Right lung (tissue), 5 donors: ENCODE measurements around the gene CUEDC2. TPM values are rescaled to one million over a fixed set of nuclear protein-coding genes. Genes with fewer than 3 reads are reported as not detected.
A peak's percentile ranks its signal among the peaks of the same experiment; 100 is the strongest.

ENCODE experiments used
- DNase-seq, 2 donors: peaks; one replicate each; pipeline ENCODE4 v3.0.0-alpha.2; 2013
- polyA plus RNA-seq, 5 donors: library from polyadenylated mRNA; unstranded; fragments of 120-200 nt; gene quantifications; one replicate each; pipeline versions ENCODE4 v1.2.1 to v1.2.3, GENCODE V29; 2013; ENCODE audit warnings: inconsistent platforms in 1 of 5, low replicate concordance in 1 of 5; ENCODE audit not compliant: insufficient read length in 5 of 5, insufficient read depth in 1 of 5

CUEDC2 gene
- polyA plus RNA-seq, 5 donors: 58.7 to 90.0 (median 70.6) TPM

DNA sequence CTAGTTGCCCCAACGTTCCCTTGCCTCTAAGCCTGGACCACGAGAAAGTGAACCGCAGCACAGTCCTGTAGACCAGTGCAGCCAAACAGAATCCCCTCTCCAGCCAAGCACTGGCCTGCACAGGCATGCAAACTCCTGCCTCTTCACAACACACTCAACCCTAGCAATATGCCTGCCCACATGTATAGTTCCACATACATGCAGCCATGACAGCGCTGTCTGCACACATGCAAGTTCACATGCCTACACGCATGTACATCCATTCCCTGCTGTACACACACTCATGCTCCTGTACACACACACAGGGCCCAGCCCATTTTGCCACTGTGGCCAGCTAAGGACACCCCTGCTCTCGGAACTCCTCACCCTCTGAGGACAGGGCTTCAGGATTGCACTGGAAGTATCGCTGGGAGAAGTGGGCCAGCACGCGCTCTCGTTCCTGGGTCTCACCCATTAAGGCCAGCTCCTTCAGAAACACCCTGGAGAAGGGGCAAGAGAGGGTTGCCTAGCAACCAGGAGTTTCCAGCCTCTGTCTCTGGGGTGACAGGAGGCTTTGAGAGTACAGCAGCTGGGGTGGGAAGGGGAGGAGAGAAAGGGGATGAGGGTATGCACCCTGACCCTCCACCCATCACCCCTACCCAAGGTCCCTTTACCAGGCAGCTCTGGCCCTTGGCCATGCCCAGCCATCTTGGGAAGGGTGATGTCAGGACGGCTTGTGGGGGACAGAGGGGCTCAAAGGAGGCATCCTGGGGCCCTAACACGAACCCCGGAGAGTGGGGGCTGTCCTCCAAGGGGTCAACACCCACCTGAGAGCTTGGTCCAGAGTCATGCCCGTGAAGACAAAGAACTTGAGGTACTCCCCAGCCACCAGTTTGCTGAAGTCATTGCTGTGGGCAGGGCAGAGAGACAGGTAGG is 20.8 kb downstream of the CUEDC2 start:
- DNase-seq: no peak

DNA sequence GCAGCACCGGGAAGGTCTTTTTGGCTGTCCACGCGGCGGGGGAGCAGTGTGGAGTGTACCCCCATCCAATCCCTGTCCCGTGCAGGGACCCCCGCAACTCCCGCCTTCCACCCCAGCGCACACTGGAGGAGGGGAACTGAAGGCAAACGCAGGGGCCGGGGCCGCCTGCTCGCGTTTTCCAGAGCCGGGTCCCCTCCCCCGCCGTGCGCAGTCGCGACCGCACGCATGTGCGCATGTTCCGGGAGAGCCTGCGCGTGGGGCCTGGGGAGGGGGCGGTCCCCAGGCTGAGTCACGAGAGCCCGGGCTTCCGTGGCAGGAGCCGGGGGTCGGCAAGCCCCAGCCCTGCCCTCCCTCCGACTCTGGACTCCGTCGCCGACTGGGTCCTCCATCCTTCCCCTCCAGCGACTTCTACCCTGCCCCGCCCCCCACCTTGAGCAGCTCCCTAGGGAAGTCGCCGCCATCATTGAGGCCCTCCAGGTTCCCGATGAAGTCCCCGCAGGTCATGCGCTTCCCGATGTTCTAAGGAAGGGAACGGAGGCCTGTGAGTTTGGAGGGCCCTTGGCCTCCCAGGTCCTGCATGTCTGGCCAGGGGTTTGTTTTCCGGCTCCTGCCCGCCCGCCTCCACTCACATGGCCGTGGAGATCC is 21.8 kb downstream of the CUEDC2 start:
- DNase-seq: no peak

DNA sequence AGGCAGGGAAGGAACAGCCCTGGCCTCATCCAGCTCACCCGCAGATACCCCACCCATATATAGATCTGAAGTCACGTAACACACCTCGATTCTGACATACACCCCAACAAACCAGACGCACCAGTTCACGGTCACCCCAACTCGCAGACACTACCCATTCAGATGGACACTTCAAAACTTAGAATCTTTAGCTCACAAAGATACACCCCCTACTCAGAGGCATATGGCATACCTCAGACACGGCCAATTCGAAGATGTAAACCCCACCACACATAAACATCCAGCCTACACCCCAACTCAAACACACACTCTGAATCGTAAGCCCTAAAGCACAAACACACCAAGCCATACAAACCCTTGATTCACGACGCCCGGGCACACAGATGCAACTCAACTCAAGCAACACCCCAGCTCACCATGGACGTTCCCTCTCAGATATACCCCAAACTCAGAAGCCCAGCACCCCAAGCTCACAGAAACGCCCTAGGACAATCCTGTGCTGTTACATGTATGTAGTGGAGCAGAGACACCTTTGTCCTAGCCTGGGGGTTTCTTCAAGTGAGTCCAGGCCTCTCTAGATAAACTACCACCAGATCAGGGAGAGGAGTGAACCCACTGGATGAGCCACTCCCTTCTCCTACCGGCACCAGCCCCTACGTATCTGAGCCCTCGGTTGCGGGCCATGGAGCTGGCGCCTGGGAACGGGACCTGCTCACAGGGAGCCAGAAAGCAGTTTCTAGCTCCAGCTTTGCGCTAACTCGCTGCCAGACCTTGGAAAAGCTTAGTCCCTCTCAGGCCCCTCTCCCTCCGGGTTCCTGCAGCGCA is 22.6 kb downstream of the CUEDC2 start:
- no peak for DNase-seq

DNA sequence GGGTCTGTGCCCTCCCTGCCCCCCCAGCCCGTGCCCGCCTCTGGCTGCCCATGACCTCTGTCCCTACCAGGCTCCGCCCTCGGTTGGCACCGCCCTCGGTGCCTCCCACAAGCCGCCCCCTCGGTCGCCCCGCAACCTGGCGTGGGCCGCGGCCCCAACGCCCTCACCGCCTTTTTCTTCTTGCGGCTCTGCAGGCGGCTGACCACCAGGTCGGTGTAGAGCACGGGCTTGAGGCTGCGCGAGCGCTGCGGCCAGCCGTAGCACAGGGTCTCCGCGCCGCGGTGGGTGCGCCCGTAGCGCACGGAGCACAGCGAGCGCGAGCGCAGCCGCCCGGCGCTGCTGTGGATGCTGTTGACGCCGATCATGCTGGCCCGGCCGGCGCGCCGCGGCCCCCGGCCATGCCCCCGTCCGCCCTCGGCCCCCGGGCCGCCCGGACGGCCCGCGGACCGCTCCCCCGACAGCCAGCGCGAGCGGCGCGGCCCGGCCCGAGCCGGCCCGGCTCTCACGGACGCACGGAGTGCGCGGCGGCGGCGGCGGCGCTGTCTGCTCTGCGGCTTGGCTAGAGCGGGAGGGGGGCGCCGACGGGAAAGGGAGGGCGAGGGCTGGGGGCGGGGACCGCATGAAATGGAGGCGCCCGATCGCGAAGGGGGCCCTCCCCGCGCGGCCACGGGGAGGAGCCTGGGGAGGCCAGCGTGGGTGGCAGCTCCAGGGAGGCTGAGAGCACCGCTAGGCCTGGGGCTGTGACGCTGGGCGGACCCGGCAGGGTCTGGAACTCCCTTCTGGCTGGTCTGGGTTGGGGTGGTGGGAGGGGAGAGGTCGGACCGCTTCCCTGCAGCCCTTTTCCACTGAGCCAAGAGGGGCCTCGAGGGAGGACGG is 23.4 kb downstream of the CUEDC2 start:
- DNase-seq: peak; percentile 72 to 78

DNA sequence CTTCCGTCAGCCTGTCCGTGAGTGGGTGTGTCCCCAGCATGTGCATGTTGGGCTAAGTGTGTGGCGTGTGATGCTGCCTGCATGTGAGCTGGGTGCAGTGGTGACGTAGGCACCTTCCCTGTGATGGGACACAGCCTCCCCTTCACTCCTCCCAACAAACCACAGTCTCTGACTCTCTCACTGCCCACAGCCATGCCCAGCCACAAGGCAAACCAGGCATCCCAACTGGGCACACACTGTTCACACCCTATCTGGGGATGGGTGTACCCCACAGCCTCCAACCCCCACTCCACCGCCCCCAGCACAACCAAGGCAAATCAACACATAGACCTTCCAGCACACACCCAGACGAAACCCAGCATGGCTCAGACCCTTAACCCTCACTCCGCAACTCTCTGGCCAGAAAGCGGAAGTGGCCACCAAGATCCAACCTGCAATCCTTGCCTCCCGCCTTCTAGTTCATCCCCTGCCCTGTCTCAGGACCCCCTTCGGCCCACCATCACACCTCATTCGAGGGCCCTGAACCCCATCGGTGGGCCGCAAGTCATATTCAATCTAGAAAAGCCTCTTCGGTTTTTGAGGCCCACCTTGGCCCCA is 24.1 kb downstream of the CUEDC2 start:
- no peak for DNase-seq

DNA sequence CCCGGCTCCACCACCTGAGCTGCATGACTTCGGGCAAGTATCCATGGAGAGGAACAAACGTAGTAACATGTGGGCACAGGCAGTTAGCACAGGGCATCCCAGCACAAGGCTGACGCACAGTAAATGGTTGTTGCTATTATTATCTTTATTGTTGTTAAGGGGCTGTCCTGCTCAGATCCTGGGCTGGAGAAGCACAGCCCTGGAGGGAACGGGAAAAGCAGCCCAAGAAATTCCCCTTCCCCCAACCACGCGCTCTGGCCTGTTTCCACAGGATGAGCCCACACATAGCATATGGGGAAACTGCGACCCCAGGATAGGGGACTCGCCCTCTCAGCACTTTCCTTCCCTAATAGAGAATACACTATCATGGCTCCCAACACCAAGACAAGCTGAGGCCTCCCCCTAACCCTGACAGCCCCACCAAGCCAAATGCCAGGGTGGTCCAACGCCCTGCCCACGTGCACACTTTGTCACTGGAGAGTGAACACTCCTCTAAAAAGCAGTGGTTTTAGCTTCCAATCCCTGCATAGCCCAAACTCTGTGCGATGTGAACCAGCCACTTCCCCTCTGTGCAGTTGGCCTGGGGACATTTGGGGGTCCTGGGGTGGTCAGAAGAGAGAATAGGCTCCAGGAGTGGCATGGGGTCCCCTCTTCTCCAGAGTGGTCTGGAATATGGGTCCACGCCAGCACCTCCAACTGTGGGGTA is 24.8 kb downstream of the CUEDC2 start:
- DNase-seq: no peak

DNA sequence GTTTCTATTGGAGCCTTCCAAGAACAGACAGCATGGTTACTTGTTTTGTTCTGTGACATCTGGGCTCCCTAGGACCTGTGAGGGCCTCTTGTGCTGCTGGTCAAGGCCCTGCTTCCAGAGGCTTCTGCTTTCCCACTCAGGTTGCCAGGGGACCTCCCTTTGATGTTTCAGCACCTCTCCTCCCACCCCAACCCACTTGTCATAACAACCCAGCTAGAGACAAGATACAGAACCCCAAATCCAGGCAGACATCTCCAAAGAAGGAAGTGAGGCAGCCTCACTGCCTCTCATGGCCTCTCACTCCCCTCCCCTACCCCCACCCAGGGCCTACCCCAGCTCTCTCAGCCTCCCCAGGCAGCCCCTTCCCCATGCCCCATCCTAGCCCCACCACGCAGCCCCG is 25.6 kb downstream of the CUEDC2 start:
- no peak for DNase-seq

DNA sequence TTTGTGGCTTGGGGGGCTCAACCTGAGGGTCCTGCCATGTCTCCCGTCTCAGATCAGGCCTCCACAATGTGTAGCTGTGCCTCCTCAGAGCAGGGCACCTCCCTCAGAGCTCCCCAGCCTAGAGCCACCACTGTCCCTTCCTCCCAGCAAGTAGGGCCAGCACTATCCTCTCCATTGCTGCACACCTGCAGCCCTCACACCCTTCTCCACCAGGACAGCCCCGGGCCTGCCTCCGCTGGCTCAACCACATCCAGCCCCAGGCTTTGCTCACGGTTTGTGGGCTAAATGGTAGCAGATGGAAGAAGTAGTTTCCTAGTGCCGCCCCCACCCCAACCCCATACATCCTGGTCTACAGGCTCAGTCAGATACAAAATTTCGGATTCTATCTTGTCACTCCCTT is 26.7 kb downstream of the CUEDC2 start:
- no peak for DNase-seq

DNA sequence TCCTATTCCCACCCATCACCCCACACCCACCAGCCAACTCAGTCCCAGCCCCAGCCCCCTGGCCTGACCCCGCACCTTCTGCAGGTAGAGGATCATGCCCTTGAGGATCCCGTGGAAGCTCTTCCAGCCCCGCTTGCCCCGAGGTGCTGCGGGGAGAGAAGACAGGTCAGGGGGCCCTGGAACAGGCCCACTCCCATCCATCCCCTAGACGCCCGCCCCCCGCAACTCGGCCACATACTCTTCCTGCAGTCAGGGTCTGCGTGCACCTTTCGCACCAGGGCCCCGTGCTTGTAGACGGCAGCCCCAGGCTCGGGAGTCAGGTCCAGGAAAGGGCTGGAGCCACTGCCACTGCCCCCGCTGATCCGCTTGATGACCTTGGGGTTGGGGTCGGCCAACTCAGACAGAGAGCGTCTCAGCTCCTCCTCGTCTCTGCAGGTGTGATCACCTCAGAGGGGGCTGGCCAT is 27.2 kb downstream of the CUEDC2 start:
- DNase-seq: no peak

DNA sequence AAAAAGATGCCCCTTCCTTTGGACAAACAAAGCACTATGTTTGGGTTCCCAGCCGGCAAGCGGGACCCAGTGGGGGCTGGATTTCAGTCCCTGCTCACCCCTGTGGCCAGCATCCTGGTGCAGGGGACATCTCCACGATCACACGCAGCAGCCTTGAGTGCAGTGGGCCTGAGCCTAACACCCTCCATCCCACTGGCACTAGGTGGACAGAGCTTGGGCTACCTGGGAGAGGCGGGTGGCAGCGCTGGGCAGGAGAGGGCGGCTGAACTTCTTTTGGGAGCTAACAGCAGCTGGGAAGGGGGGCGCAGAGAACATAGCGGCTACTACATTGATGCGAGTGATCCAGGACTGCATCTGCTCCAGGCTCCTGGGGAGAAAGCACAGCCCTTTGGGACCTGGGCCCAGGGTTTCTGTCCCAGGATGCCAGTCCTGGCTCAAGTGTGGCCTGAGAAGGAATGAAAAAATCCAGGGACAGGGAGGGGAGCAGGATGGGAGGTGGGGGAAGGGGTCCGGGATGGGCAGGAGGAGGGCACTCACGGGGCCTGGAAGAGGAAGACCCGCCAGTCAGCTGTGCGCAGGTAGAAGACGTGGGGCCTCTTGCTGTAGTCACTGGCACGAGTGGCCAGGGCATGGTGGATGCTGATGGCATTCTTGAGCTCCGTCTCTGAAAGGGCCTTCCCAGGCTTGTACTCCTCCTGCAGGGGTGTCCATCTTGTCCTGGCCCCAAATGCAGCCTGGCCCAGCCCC is 27.8 kb downstream of the CUEDC2 start:
- DNase-seq: no peak

DNA sequence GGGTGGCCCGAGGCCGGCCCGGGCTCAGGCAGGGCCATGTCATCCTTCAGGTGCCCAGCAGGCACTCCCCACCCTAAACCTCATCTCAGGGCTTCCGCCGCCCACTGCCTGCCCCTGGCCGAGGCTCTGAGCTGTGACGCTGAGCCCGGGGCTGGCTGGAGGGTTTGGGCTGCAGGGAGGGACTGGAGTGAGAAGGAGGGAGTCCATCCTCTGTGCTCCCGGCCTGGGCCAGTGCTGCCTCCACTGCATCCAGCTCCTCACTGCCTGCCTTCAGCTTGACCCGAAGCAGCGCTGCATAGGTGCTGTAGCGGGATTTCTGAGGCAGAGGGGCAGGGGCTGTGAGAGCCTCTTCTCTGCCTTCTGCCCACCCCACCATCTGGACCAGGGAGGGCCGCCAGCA is 29.3 kb downstream of the CUEDC2 start:
- no peak for DNase-seq

DNA sequence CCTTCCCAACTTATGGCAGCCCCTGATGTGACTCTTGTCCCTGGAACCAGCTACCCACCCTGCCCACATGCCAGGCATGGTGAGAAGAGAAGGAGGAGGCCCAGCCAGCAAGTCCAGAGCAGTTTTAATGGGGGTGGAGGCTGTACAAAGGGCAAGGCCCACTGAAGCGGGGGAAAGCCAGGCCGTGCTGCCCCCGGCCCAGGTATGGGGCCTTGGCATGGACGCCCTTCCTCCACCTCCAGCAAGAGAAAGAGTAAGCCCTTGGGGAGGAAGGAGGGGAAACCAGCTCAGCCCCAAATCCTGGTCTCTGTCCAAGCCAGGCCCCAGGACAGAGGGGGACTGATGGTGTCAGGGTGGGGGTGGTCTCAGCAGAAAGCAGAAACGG is 29.9 kb downstream of the CUEDC2 start:
- no peak for DNase-seq

DNA sequence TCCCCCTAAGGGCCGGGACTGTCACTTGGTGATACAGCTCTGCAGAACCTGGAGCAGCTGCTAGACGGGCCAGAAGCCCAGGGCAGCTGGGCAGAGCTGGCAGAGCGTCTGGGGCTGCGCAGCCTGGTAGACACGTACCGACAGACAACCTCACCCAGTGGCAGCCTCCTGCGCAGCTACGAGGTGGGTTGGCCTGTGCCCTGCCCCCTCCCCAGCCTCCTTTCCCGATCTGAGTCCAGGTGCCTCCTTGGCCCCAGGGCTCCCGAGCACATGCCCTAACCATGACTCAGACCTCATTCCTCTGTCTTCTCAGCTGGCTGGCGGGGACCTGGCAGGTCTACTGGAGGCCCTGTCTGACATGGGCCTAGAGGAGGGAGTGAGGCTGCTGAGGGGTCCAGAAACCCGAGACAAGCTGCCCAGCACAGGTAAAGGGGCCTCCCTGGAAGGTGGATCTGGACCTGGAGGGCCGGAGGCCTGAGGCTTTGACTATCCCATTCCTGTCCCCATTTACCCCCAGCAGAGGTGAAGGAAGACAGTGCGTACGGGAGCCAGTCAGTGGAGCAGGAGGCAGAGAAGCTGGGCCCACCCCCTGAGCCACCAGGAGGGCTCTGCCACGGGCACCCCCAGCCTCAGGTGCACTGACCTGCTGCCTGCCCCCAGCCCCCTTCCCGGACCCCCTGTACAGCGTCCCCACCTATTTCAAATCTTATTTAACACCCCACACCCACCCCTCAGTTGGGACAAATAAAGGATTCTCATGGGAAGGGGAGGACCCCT is 30.5 kb downstream of the CUEDC2 start:
- no peak for DNase-seq

DNA sequence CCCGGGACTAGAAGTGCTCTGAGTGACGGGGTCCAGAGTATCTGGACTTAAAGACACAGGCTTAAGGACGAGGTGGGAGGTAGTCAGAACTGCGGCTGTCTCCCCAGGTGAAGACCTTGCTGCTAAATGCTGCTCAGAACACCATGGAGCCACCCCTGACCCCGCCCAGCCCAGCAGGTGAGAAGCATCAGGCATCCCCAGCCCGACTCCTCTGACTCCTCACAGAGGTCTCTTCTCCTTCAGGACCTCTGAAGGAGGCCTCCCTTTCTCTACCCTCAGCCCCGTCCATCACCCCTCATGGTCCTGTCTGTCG is 31.1 kb downstream of the CUEDC2 start:
- no peak for DNase-seq

DNA sequence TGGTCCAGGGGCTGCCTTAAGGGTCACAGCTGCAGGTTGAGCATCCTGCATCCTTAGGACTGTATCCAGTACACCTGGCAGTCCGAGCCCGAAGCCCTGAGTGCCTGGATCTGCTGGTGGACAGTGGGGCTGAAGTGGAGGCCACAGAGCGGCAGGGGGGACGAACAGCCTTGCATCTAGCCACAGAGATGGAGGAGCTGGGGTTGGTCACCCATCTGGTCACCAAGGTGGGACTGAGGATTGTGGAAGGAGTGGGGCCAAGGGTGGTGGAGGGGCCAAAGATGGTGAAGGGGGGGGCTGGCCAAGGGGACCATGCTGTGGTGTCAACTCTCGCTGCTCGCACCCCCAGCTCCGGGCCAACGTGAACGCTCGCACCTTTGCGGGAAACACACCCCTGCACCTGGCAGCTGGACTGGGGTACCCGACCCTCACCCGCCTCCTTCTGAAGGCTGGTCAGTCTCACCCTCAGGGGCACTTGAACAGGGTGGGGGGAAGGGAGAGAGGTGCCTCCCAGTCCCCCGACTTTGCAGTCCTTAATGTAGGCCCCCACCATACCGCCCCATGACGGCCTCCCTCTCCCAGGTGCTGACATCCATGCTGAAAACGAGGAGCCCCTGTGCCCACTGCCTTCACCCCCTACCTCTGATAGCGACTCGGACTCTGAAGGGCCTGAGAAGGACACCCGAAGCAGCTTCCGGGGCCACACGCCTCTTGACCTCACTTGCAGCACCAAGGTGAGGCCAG is 31.6 kb downstream of the CUEDC2 start:
- no peak for DNase-seq

DNA sequence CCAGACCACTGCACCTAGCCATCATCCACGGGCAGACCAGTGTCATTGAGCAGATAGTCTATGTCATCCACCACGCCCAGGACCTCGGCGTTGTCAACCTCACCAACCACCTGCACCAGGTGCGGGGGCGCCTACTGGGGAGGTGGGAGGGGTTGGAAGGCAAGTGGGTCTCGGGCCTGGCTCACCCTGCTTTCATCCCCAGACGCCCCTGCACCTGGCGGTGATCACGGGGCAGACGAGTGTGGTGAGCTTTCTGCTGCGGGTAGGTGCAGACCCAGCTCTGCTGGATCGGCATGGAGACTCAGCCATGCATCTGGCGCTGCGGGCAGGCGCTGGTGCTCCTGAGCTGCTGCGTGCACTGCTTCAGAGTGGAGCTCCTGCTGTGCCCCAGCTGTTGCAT is 32.3 kb downstream of the CUEDC2 start:
- DNase-seq: no peak

DNA sequence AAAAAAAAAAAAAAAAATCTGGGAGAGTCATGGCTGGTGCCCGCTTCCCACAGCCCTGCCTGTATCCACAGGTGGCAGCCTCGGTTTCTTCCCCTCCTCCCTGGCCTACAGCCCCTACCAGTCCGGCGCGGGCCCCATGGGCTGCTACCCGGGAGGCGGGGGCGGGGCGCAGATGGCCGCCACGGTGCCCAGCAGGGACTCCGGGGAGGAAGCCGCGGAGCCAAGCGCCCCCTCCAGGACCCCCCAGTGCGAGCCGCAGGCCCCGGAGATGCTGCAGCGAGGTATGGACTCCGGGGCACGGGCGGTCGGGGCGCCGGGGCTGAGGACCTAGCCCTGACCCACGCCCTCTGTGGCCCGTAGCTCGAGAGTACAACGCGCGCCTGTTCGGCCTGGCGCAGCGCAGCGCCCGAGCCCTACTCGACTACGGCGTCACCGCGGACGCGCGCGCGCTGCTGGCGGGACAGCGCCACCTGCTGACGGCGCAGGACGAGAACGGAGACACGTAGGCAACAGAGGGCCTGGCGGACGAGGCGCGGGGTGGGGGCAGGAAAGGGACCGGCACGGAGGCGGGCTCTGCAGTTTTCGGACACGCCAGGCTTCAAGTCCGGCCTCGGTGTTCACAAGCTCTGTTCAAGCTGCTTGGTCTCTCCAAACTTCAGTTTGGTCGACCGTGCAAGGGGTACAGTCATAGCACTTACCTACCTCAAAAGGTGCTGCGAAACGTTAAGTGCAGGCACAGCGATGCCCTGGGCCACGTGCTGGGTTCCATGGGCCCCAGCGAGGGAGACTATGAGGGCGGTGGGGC is 33.0 kb downstream of the CUEDC2 start:
- DNase-seq: peak; percentile 87 to 89
